ENCODE data around the gene S100A4. TPM values are rescaled to one million over a fixed set of nuclear protein-coding genes. Genes with fewer than 3 reads are reported as not detected.

S100A4 gene
- polyA plus RNA-seq, 10 donors: 162 to 254 (median 206) TPM

GRCh38 chr1:153549741-153550397 lies 4.3 kb upstream of the S100A4 start:
- no peak for DNase-seq

- DNase-seq: peak in 1 of 3 donors; percentile 81
These were observed 3.4 kb upstream of the S100A4 start, which contains the start of gene S100A3 for GRCh38 chr1:153548722-153549688. Gene S100A3, minus strand, starts transcription at chr1:153549258. Its CDS starts 773 bp downstream, at chr1:153548485.

GRCh38 chr1:153547560-153548551 lies 2.2 kb upstream of the S100A4 start:
- DNase-seq: no peak

GRCh38 chr1:153546796-153547559 lies 1.4 kb upstream of the S100A4 start:
- DNase-seq: no peak

DNA sequence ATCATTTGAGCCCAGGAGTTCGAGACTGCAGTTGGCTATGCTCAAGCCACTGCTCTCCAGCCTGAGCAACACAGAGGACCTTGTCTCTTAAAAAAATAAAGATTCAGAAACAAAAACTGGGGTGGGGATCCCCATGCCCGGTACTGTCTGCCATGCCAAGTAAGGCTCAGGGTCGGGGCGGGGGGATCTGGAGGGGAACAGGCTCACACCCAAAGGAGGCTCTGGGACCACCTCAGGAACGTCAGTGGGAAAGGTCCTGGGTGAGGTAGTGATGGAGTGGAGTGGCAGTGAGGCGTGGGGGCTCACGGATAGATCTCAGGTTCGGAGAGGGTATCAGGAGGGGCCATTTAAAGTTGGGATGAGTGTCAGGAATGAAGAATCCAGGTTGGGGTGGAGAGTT lies 765 bp upstream of the S100A4 start:
- no peak for DNase-seq

DNA sequence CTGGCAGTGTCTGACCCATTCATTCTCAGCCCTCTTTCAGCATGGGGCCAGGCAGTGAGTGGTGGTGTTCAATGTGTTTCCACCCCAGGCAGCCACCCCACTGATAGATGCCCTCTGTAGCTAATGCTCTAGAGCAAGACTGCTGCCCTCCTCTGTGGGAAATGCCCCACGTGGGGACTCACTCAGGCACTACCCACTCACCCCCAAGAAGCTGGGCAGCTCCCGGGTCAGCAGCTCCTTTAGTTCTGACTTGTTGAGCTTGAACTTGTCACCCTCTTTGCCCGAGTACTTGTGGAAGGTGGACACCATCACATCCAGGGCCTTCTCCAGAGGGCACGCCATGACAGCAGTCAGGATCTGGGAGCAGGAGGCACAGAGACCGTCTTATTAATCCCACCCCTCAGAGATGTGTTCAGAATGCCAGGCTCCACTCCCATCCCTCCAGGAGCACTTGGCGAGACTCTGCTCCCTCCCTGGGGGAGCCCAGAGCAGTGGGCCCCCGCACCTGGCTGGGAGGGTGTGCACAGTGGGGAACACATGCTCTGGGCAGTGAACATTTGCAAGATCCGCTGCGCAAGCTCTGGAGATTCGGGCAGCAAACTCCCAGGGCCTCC lies 1.0 kb downstream of the S100A4 start:
- DNase-seq: no peak

- DNase-seq: no peak
These were observed 1.9 kb downstream of the S100A4 start for GRCh38 chr1:153543736-153544135.

DNA sequence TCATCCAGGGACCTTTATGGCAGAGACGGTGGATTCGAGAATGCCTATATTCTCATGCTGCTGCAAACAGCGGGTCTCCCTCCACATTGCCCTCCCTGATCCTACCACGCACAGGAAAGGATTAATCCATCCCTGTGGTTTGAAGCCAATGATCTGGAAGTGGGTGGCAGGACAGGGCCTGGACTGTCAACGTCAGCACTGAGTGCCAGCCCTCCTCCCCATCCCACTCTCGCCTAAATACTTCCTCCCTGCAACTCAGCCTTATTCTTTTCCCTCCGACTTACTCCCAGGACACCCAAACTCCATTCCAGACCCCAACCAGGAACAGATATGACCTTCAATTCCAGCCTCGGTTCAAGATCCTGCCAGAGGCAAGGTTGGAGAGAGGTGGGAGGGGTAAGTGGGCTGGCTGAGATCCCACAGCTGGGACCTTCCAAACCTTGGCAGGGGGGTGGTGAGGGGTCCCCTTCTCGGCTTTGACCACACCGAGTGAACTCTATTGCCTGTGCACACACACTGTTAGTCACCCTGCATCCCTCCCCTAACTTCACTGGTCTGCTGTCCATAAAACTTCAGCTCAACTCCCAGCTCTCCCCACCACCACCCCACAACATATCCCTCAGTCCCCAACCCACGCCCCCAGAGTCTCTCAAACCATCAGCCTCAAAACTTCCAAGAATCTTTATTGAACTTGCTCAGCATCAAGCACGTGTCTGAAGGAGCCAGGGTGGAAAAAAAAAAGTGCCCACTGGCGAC lies 2.5 kb downstream of the S100A4 start:
- no peak for DNase-seq

DNA sequence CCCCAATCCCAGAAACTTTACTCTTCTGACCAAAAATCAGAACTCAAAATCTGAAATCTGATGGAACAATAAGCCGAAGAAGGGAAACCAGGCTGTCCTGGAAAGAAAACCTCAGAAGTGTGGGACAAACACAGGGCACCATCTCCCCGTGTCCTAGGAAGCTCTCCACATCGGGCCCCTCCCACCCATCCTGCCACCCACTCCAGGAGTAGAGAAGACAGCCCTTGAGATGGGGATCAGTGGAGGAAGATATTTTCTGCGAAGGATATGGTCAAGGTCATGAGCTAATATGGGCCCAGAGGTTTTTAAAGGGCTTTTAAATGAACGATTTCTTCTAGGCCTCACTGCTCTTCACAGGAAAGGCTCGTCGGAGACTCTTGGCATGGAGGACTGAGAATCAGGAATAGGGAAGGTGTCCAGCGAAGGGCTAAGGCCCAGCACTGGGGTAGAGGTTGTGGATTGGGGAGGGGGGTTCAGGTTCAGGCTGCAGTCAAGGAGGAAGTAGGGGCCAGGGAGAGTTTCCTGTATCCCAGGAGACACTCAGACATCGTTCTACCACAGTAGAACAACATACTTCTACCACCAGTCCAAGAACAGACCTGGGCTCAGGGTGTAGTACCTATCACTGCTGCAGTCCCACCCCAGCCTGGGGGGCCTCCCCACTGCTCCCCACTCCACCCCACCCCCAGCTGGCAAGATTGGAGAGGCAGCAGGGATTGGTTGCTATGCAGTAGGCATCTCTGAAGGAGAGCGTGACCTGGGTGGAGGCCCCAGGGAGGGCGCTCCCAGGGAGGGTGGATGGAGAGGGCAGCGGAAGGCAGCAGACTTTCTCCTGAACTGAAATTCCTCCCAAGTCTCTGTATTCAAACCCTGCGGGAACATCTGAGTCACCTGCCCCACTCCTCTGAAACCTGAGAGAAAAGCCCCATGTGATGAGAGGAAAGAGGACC lies 3.7 kb downstream of the S100A4 start:
- DNase-seq: no peak

DNA sequence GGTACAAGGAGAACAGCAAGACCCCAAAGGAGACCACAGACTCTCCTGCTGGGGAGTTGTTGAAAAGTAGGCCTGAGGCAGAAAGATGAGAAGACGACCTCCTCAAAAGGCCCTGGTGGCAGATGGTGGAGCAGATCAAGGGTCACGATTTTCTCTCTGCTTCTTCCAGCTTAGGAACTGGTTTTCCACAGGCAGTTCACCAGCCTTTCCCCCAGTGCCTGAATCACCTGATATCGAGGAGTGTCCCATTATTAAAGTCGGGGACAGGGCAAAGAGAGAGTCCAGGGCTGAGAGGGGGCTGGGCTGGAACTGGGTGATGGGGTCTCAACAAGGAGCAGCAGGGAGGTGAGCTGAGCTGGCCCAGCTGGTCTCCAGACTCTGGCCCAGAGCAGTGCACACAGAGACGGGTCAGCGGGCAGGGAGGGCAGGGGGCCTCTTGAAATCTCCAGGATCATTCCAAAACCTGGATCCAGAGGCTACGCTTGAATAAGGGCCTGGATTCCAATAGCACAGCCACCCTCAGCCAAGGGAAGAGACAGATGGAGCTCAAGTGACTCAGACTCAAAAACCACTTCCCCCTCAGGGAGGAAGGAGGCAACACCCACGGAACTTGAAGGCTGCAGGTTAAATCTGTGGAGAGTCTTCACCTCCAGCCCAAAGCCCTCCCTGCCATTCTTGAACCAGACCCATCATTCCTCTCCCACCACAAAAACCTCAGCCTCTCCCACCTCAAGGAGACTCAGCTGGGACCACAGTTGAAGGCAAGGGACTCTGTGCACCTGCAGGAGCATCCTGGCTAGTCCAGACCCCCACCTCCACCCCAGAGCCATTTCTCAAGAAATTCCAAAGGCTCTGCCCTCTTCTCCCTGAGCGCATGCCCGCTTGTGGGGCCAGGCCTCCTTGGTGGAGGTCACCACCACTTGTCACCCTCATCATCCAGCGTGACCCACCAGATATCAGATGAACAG lies 4.9 kb downstream of the S100A4 start, which contains the start of gene S100A5:
S100A5 (minus strand) TSS at position 541 of the 968 bp plus-strand sequence. CDS start 743 bp downstream, outside the sequence.
- no peak for DNase-seq

- no peak for DNase-seq
These were observed 6.1 kb downstream of the S100A4 start for GRCh38 chr1:153539395-153540093.

GRCh38 chr1:153538315-153538821 lies 7.2 kb downstream of the S100A4 start:
- DNase-seq: no peak

GRCh38 chr1:153537376-153537730 lies 8.3 kb downstream of the S100A4 start:
- no peak for DNase-seq

- no peak for DNase-seq
These were observed 8.8 kb downstream of the S100A4 start for GRCh38 chr1:153536671-153537375.

DNA sequence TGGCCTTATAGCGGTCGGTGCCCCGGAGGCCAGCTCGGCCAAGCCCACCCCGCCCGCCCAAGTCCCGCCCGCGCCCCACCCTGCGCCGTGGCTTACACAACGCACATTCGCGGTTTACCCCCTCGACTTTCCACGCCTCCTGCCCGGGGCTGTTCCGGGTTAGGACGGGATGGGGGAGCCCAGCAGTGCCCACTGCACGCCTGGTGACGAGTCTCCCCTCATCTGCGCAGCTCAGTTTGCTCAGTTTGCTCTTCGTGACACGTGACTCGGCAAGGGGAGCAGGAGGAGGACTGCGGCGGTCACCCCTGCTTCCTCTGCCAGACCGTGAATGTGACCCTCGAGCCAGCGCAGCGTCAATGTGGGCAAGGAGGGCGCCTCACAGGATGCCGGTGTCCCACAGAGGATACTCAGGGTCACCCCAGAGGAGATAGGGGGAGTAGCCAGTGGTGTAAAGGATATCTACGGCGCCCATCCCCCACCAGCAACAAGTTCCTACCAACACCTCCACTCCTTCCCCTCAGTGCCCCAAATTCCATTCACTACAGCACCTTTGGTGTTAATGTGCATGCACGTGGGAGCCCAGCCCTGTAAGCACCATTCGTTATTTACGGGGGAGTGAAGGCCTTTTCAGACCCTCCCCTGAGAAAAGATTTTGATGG lies 9.5 kb downstream of the S100A4 start:
- DNase-seq: peak; percentile 81 to 91 (median 82)
